ENCODE measurements around the gene LRRC32.
"Not testable (repeated sequence)": the region's sequence is repeated elsewhere in the genome, so short reads cannot be mapped to it uniquely, and the experiment has no call there.

The LRRC32 gene

GRCh38 chr11:76644591-76644990 lies 26.0 kb downstream of the LRRC32 start:
- DNase-seq, result no peak

GRCh38 chr11:76643711-76644110 lies 26.8 kb downstream of the LRRC32 start:
- not testable (repeated sequence) for DNase-seq

DNA sequence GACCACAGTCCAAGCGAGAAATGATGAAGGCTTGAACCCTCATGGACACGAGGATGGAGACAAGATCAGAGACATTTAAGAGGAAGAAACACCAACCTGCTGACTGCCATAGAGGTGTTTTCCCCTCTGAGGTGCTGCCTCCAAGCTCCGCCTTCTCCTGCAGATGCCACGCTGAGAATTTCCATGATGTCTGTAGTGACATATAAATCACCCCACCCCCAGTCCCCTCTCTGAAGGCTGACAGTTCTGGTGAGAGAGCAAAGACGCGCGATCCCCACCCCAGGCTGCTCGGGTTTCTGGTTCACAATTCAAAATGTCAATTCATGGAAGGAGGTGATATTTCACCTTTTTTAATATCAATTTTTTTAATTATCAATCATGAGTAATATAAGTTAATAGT lies 28.2 kb downstream of the LRRC32 start:
- DNase-seq, result no peak

DNA sequence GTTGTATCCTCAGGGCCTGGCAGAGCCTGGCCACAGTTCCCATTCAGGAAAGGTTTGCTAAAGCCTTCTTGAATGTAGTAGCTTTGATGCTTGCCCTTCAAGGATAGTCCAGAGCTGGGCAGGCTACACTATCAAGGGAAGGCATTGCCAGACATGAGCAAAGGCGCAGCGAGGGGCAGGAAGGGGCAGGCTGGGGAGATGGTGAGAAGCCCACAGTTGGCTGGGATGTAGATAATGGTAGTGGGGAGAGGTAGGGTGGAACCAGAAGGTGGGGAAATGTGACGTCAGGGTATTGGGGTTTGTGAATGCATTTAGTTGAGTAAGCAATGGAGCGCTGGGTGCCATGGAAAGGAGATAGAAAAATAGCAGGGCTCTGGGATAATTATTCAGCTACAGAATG lies 28.6 kb downstream of the LRRC32 start:
- no peak for DNase-seq

DNA sequence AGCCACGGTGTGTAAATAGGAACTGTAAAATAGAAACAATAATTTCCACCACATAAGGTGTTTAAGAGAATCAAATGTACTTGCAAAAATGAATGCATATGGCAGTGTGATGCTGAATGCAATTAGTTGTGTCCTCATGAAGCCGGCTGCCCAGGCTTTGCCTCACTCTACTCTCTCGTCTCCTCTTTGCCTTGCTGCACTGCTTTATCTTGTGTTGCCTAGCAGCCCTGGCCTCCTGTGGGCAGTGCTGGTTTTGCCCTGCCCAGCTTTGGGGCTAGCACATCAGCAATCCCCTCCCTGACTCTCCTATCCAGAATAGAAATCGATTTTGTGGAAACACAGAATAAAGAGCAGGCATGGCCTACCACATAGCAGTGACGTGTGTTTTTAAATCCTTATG lies 30.0 kb downstream of the LRRC32 start:
- DNase-seq, result no peak

- DNase-seq, result no peak
These were observed 30.9 kb downstream of the LRRC32 start for GRCh38 chr11:76639621-76640020.

DNA sequence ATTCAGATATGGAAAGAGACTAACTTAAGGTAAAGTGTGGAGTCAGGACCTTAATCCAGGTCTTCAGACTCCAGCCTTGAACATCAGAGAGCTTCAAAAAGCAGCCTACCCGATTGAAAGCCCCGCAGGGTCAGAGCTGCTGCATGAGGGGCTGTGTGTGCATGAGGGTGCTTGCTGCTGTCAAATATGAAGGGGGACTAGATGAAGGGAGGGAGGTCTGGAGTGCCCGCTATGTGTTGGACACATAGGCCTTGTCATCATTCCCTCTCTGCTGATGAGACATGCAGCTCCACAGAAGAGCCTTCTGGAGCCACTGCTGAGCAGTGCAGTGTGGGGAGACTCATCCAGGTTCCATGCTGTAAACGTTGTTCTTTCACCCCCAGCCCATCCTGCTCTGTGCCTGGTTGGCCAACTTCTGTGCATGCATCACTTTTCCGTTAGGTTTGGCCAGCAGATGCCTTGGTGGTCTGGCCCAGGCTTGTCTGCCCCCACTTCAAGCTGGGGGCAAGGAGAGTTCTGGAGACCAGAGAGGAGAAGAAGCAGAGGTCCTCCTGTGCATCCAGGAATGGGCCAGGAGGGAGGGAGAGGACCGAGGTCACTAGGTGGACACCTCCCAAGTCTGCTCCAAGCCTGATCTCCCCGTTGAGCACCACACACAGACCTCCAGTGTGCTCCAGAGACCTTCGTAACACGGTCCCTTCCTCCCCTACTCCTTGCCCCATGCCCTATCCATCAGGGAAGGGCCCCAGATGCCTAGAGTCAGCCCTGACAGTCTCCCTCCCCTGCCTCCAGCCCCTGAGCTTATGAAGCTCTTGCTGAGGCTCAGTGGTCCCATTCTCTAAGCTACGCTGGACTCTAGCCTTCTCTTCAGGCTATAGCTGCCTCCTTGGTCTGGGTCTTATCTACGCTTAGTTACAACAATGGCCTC lies 32.0 kb downstream of the LRRC32 start:
- DNase-seq, result no peak

DNA sequence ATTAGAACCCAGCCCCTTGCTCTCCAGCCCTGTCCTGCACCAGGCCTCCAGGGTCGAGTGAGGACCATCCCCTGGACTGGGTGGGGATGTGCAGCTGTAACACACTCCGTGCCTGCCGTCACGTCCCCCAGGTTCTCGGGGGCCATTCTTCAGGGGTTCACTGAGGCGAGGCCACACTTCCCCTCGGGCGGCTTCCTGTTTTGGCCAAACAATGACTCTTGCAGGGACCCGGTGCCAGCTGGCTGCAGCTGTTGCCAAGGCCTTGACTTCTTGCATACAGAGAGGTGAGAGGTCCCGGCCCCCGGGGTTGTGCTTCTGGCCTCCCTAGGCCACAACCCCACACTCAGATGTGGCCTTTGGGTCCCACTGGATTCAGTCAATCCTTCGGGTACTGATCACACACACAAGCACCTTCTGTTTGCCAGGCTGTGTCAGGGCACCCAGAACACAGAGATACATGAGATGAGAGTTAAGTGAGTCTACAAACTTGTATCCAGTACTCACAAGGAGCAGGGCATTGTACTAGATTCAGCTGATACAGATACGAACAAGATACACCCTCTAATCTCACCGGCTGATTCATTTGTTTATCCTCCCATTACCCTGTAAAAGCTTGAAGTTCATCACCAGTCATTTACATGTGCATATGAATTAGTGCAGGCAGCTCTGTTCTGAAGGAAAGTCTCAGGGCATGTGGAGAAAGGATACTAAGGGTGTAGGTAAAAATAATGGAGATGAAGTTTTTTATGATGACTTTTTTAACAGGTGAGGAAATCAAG lies 32.9 kb downstream of the LRRC32 start:
- no peak for DNase-seq

GRCh38 chr11:76636826-76637460 lies 33.6 kb downstream of the LRRC32 start:
- DNase-seq, result no peak

GRCh38 chr11:76635991-76636738 lies 34.4 kb downstream of the LRRC32 start:
- no peak for DNase-seq

DNA sequence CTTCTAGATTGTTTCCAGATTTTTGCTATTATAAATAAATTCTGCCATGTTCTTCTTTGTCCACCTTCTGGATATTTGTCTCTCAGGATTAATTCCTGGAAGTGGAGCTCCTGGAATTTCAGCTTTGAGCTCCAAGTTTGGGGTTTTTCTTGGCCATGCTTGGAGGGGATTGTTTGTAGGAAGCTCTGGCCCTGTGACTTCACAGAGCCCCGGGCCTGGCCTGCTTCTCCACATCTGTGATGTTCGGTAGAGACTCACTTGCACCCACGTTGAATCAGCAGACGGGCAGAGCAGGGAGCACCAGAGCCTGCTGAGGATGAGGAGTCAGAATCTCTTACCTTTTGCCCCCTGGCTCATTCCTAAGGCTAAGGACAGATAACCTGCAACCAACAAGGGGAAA lies 35.7 kb downstream of the LRRC32 start:
- no peak for DNase-seq

DNA sequence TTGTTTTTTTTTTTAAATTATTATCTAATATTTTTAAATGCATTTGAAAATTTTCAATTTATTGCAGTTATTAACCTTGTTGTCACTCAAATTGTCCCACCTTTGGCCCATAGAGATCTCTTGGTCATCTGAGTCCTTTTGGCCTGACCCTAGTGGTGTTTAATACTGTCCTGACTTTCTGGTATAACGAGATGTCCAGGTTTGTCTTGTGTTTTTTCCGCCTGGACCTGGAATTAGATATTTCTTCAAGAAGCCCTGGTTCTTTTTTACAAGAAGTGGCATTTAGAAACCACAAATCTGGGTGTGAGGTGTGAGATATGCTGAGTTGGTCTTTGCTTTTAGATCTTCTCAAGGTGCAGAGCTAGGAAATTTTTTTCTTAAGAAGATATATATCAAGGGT lies 38.1 kb downstream of the LRRC32 start:
- DNase-seq, result no peak

- no peak for DNase-seq
These were observed 38.8 kb downstream of the LRRC32 start for GRCh38 chr11:76631566-76632308.

DNA sequence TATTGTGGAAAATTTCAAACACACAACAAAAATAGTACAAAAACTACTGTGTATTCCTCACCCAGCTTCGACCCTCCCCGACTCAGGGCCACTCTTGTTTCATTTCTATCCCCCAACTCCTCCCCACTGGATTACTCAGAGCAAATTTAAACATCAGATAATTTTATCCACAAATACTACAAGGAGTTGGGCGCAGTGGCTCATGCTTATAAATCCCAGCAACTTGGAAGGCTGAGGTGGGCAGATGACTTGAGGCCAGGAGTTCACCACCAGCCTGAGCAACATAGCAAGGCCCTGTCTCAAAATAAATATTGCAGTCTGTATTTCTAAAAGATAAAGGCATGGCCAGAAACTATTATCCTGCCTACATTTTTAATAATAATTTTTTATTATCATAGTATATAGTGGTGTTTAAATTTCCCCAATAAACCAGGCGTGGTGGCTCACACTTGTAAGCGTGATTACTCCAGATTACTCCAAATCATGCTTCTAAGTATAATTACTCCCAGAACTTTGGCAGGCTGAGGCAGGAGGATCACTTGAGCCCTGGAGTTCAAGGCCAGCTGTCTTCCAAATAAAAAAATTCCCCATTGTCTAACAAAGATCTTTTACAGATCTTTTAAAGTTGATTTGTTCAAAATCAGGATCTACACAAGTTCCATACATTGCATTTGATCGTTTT lies 39.8 kb downstream of the LRRC32 start:
- DNase-seq, result no peak

DNA sequence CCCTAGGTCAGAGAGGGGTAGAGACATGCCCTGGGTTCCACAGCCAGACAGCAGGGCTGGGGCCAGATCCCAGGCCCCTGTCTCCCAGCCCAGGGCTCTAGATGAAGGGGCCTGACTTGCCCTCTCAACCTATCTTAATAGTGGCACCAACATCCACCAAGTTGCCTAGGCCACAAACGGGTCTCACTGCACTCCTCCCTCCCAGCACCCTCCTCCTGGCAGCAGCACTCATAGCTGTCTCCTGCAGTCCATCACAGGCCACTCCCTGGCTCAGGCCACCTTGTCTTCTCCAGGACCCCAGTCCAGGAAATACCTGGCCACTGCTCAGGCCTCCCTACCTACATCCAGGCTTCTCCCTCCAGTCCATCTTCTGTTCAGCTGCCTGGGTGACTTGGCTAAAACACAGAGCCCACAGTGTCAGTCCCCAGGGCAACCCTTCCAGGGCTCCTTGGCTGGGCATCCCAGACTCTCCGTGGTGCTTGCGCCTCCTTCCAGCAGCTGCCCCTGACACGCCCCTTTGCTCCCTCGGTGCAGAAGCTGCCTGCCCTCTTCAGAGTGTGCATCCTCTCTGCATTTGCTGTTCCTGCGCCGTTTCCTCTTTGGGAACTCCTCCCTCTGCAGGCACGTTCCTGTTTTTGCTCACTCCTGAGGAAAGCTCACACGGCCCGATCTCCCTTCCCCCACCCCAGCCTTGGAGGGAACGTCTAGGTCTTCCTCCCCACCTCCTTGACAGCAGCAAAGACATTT lies 40.5 kb downstream of the LRRC32 start:
- DNase-seq, result no peak

DNA sequence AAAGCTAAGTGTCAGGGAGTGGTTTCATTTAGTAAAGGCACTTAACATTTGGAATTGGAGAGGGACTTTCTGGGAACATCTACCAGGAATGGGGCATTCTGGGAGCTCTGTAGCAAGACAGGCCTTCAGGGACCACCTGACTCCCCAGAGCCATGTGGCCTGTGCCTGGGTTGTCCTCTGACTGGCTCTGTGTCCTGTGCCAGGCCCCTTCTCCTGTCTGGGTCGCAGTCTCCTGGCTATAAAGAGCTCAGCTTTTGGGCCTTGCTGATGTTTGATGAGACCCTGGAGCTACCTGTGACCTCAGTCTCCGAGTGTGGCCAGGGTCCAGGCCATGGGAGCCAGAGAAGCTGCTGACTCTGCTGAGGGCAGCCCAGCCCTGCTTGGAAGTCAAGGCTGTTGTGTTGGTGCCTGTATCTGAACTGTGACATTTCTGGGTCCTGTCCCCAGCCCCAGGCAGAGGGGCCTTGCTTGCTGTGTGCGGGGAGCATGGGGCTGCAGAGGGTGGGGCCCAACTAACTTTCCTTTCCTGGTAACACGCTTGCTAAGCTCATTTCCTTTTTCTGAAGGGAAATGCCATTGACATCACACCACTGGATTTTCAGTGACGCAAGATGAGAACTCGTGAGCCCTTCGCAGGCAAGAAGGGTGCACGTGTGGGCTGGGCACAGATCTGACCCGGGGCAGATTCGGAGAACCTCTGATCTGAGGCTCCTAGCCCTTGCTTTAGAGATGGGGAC lies 41.3 kb downstream of the LRRC32 start:
- no peak for DNase-seq

DNA sequence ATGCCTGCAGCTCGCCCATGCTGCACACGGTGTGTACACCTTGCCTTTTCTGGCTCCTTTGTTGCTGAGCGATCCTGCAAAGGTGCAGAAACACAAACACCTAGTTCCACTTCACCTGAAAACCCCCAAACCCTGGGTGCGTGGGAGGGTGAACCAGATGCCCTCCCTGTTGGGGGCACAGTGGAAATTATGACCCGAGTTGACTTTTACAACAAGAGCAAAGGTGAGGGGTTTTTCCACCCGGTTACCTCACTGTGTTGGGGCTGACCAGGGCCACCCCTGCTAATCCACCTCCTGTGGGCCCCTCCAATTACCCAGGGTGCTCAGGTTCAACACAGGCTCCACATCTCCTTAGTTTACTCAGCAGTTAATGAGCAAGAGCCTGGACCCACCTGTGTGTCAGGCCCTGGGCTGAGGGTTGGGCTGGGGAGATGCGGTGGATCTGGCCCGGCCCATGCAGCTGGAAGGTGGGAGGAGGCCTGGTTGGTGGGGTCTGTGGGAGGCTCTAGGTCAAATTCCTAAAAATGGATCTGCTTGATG lies 42.1 kb downstream of the LRRC32 start:
- no peak for DNase-seq

DNA sequence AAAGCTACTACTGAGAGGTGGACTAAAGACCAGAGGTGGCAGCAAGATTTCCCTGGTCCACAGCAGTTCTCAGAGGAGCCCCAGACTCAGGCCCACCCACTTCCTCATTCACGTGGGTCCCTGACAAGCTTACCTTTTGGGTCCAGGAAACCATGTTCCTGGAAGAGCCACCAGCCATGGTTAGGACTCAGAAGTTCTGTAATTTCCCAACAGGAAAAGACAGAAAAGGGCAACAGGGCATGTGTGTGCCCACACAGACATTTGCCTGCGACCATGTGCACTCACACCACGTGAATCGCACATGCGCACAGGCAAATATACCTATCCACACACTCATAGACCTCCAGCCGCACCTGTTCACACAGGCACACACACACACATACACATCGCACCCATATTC lies 42.9 kb downstream of the LRRC32 start:
- no peak for DNase-seq

DNA sequence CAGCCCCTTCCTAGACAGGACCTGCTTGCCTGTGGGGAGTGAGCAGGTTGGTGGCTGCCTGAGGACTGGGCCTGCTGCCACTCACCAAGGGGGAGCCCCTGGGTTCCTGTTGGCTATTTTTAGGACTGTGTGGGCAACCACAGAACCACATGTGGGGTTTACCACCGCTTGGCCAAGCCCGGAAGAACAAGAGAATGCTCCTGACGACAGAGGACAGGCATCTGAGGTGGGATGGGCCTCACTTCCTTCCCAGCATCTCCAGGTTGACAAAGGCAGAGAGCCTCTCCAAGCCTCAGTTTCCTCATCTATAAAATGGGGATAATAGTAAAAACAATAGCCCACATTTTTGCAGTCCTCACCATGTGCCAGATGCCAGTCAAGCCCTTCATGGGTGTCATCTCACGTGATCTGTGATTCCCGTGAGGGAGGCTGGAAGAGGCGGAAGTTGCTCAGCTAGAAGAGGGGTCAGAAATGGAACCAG lies 43.6 kb downstream of the LRRC32 start:
- DNase-seq, result no peak

GRCh38 chr11:76626266-76626665 lies 44.3 kb downstream of the LRRC32 start:
- DNase-seq, result no peak

All from NCI-H446 treated with DMSO at 0.1 percent for 48 hours (cell line).